Endothelial cell of umbilical vein (primary cell): Measurements from ENCODE around the gene CEP95. TPM values are rescaled to one million over a fixed set of nuclear protein-coding genes. Genes with fewer than 3 reads are reported as not detected.

Source experiments
- BruUV-seq: library from RNA; stranded (reverse); fragments of 400-500 nt; replicated peaks from 2 replicates; lab custom pipeline; 2021; lab: Mats Ljungman, UMichigan
- CTCF ChIA-PET: fragments of 300-600, 350-600 bp; sonication (Branson Sonifier 250); formaldehyde crosslinking; loops from one replicate; lab custom pipeline; 2021; ENCODE audit warnings: antibody characterized with exemption, inconsistent platforms; lab: Charles Lee
- POLR2A ChIA-PET: fragments of 300-600, 350-600 bp; sonication (Branson Sonifier 250); formaldehyde crosslinking; loops from one replicate; lab custom pipeline; 2021; ENCODE audit warnings: antibody characterized with exemption, inconsistent platforms; lab: Charles Lee
- DNase-seq: peaks from one replicate; pipeline ENCODE4 v3.0.0-alpha.2; 2011; ENCODE audit warnings: low read depth, low spot score
- FAIRE-seq: peaks from 2 replicates; lab custom pipeline; 2011; peaks lifted over from hg19 to GRCh38; lab: Jason Lieb, UNC
- H2AFZ ChIP-seq: 2 replicates; pipeline ENCODE4 v1.6.0; 2012; ENCODE audit warnings: low read depth, low read length, control low read depth, inconsistent platforms
- H3K27ac ChIP-seq: 2 replicates; pipeline ENCODE4 v1.5.1; 2011; ENCODE audit warnings: low read depth, mild to moderate bottlenecking, control low read depth, low read length, moderate library complexity; ENCODE audit not compliant: insufficient read depth
- H3K27me3 ChIP-seq, 2 experiments: 2 replicates each; pipeline versions ENCODE4 v1.6.0 to v1.6.1; 2011; ENCODE audit warnings: low read length in 2 of 2, mixed read lengths in 1 of 2; ENCODE audit not compliant: control insufficient read depth in 2 of 2, insufficient read depth in 2 of 2
- H3K36me3 ChIP-seq, 2 experiments: 2 replicates in 1 of 2; 3 replicates in 1 of 2; pipeline ENCODE4 v1.5.1; 2011; ENCODE audit warnings: low read length in 2 of 2, mild to moderate bottlenecking in 1 of 2, moderate library complexity in 1 of 2; ENCODE audit not compliant: control insufficient read depth in 2 of 2, insufficient read depth in 2 of 2; ENCODE audit errors: extremely low read depth in 1 of 2
- H3K4me1 ChIP-seq: 3 replicates; pipeline ENCODE4 v1.5.1; 2011; ENCODE audit warnings: mild to moderate bottlenecking, low read length; ENCODE audit not compliant: control insufficient read depth, insufficient read depth; ENCODE audit errors: extremely low read depth
- H3K4me2 ChIP-seq: 2 replicates; pipeline ENCODE4 v1.6.1; 2011; ENCODE audit warnings: low read length, control low read depth, mixed read lengths; ENCODE audit not compliant: insufficient read depth
- H3K4me3 ChIP-seq, 3 experiments: fragments of 200-600 bp in 1 of 3; sonication (generic), shearing (Covaris generic) in 1 of 3; replicated peaks in 1 of 3; 2 replicates each; pipeline ENCODE4 v1.5.1; 2011 to 2016; ENCODE audit warnings: control low read depth in 3 of 3, low read length in 3 of 3, mild to moderate bottlenecking in 2 of 3, inconsistent platforms in 1 of 3, low read depth in 1 of 3, moderate library complexity in 1 of 3; ENCODE audit not compliant: insufficient read depth in 1 of 3
- H3K79me2 ChIP-seq: 2 replicates; pipeline ENCODE4 v1.6.0; 2012; ENCODE audit warnings: low read length, inconsistent platforms; ENCODE audit not compliant: control insufficient read depth, insufficient read depth
- H3K9ac ChIP-seq: replicated peaks from 2 replicates; pipeline ENCODE3; 2011; ENCODE audit warnings: low read length, control low read depth; ENCODE audit not compliant: insufficient read depth; ENCODE audit errors: extremely low read depth
- H3K9me1 ChIP-seq: replicated peaks from 3 replicates; pipeline ENCODE4 v1.6.0; 2011; ENCODE audit warnings: mild to moderate bottlenecking, low read length; ENCODE audit not compliant: control insufficient read depth, insufficient read depth; ENCODE audit errors: extremely low read depth
- H3K9me3 ChIP-seq: replicated peaks from 2 replicates; pipeline ENCODE4 v1.5.1; 2012; ENCODE audit warnings: low read length, inconsistent platforms; ENCODE audit not compliant: control insufficient read depth, insufficient read depth
- H4K20me1 ChIP-seq: replicated peaks from 2 replicates; pipeline ENCODE3; 2011; ENCODE audit warnings: mild to moderate bottlenecking, low read length; ENCODE audit not compliant: control insufficient read depth, insufficient read depth; ENCODE audit errors: extremely low read depth
- CTCF ChIP-seq, 2 donors: IDR thresholded peaks; 1 replicate in 1 of 2; 2 replicates in 1 of 2; pipeline ENCODE4 v1.5.1; 2011; ENCODE audit warnings: low read length in 2 of 2, mild to moderate bottlenecking in 2 of 2, moderate library complexity in 2 of 2, control low read depth in 1 of 2, inconsistent platforms in 1 of 2, low read depth in 1 of 2; ENCODE audit not compliant: insufficient read depth in 1 of 2; ENCODE audit errors: extremely low read depth in 1 of 2
- EZH2 ChIP-seq: IDR thresholded peaks from 2 replicates; pipeline ENCODE4 v1.6.1; 2012; ENCODE audit warnings: borderline replicate concordance, low read depth, mild to moderate bottlenecking, moderate library complexity, low read length, inconsistent platforms; ENCODE audit not compliant: severe bottlenecking
- FOS ChIP-seq: IDR thresholded peaks from 2 replicates; pipeline ENCODE4 v1.6.1; 2011; ENCODE audit warnings: mild to moderate bottlenecking, low read length, moderate library complexity, borderline replicate concordance; ENCODE audit not compliant: insufficient read depth
- GATA2 ChIP-seq: IDR thresholded peaks from 2 replicates; pipeline ENCODE4 v1.7.0; 2011; ENCODE audit warnings: low read depth, mild to moderate bottlenecking, moderate library complexity, mixed read lengths, low read length; ENCODE audit not compliant: insufficient read length, insufficient read depth
- JUN ChIP-seq: IDR thresholded peaks from 2 replicates; pipeline ENCODE4 v1.6.1; 2011; ENCODE audit warnings: borderline replicate concordance, low read depth; ENCODE audit not compliant: insufficient read length, insufficient read depth
- MAX ChIP-seq: IDR thresholded peaks from 2 replicates; pipeline ENCODE4 v1.6.1; 2011; ENCODE audit not compliant: insufficient read depth, insufficient read length
- MYC ChIP-seq: IDR thresholded peaks from one replicate; pipeline ENCODE4 v1.6.1; 2011; ENCODE audit warnings: mild to moderate bottlenecking, low read depth, low read length
- POLR2A ChIP-seq: IDR thresholded peaks from 2 replicates; pipeline ENCODE4 v1.6.1; 2012; ENCODE audit warnings: low read depth, mild to moderate bottlenecking, control low read depth, low read length
- POLR2AphosphoS5 ChIP-seq: IDR thresholded peaks from 2 replicates; pipeline ENCODE4 v1.6.1; 2012; ENCODE audit warnings: low read depth, mild to moderate bottlenecking, control low read depth, low read length, moderate library complexity; ENCODE audit not compliant: insufficient read depth
- dilution Hi-C: fragments of 300-500 bp; cut with MboI; formaldehyde crosslinking; loops from one replicate; pipeline ENCODE4 v1.15.0; 2019; ENCODE audit warnings: low sequenced_read_pairs; ENCODE audit not compliant: extremely low pct_ligation_motif_present
- intact Hi-C: fragments of 100-400 bp; cut with micrococcal nuclease; formaldehyde crosslinking; loops from one replicate; pipeline ENCODE4 v1.10.0; 2022
- polyA plus RNA-seq, 4 experiments: library from polyadenylated mRNA; depleted of rRNA in 3 of 4; stranded (reverse) in 3 of 4; unstranded in 1 of 4; fragments of >200 nt; gene quantifications; 2 replicates each; pipeline versions ENCODE4 v1.2.1 to v1.2.3, GENCODE V29; 2011 to 2012; ENCODE audit warnings: missing spikeins in 1 of 4
- total RNA-seq: library from RNA; stranded (reverse); gene quantifications from 2 replicates; pipeline ENCODE4 v1.2.3, GENCODE V29; 2021

CEP95 gene
- total and polyA plus RNA-seq, 2 donors (not counting 3 experiments of a cell fraction or from before 2014, with no cell fraction given): 14.1 to 35.5 TPM

GRCh38 chr17:64499805-64500486, 6.8 kb upstream of the CEP95 start:
- Histone ChIP-seq H3K4me1 (peaks cover 75% of the 10 kb centered on the region), H3K9me3 (no peaks in the 10 kb centered on the region), H3K4me3 (no peak overlapping the region), H2AFZ (no peak overlapping the region), H3K27me3 (no peaks in the 10 kb centered on the region), H3K79me2 (peaks cover 69% of the 10 kb centered on the region), H3K27ac (no peak overlapping the region), H3K4me2 (no peak overlapping the region), H3K9ac (no peak overlapping the region), H4K20me1 (peaks cover 41% of the 10 kb centered on the region), H3K36me3 (peaks cover 44 to 67% of the 10 kb centered on the region in 2 experiments), H3K9me1 (no peaks in the 10 kb centered on the region)
- TF ChIP-seq EZH2 (no peak), MYC (no peak), JUN (no peak), POLR2A (no peak), CTCF (IDR thresholded peaks at IDR 0.05; ENCODE audit: extremely low read depth in 1 of 2, insufficient read depth in 1 of 2, low read depth in 1 of 2, low read length in 2 of 2) (no peak), MAX (no peak), POLR2AphosphoS5 (no peak), GATA2 (no peak), FOS (no peak)
- DNase-seq (no peak), FAIRE-seq (no peak)
- ChIA-PET CTCF (interaction anchor here (4.5 kb wide), 1 partner anchor 80 kb away, joined by 39 read pairs; no protein-coding TSS in a partner anchor), POLR2A (no interaction called here)
- intact Hi-C loops (loop anchor here (5.0 to 10.0 kb wide), 2 partner anchors 173 to 245 kb away; no protein-coding TSS in a partner anchor), dilution Hi-C loops (no loop called here)
- no TSS peak for BruUV-seq
